NCI-H460 (cell line): ENCODE results near the gene TCAF1. TPM values are rescaled to one million over a fixed set of nuclear protein-coding genes. Genes with fewer than 3 reads are reported as not detected.

Experiments
- total RNA-seq: library from RNA; depleted of rRNA; stranded (reverse); fragments of >200 nt; shearing (Covaris generic); gene quantifications from 2 replicates; pipeline ENCODE4 v1.2.3, GENCODE V29; 2014; rRNA removed

The TCAF1 gene
- total RNA-seq, 1 experiment from 2014 or later, result 37.4 TPM

Other genes with a start within 250 kb of the TCAF1 start
- gene CTAGE6, start 144.5 kb downstream of the TCAF1 start, total RNA-seq, result 0.64 and 0.95 TPM in 2 replicates
- 0.15 TPM in 1 of 2 replicates, not detected in the other for gene OR2F2, start 33.1 kb upstream of the TCAF1 start, total RNA-seq
- not detected in 2 replicates for gene OR2F1, start 52.7 kb upstream of the TCAF1 start, total RNA-seq
- gene OR6B1, start 98.1 kb upstream of the TCAF1 start, total RNA-seq, result not detected in 2 replicates
- not detected in 2 replicates for gene OR2A5, start 146.8 kb upstream of the TCAF1 start, total RNA-seq
- gene OR2A25, start 167.6 kb upstream of the TCAF1 start, total RNA-seq, result not detected in 2 replicates
- not detected in 2 replicates for gene OR2A12, start 184.1 kb upstream of the TCAF1 start, total RNA-seq
- not detected in 2 replicates for gene OR2A2, start 207.4 kb upstream of the TCAF1 start, total RNA-seq
- not detected in 2 replicates for gene OR2A14, start 221.0 kb upstream of the TCAF1 start, total RNA-seq